Central memory CD8-positive, alpha-beta T cell (primary cell): ENCODE data around the gene ERF.

ENCODE experiments used
- ATAC-seq: fragments of 150-1000 bp; cut with Tn5 transposase; replicated peaks from 2 replicates; pipeline ENCODE4 v1.10.0; 2022; ENCODE audit warnings: mild to moderate bottlenecking, moderate FRiP score, moderate number of reproducible peaks; ENCODE audit not compliant: poor library complexity, severe bottlenecking; ENCODE audit errors: extremely low read depth
- DNase-seq, 2 donors: peaks; one replicate each; pipeline ENCODE4 v3.0.0; 2021; ENCODE audit warnings: low spot score in 2 of 2
- H3K27ac Mint-ChIP-seq: one replicate; pipeline ENCODE4 v1.8.0; 2022; ENCODE audit warnings: low read depth, mild to moderate bottlenecking, moderate library complexity, mixed read lengths
- H3K27me3 Mint-ChIP-seq: one replicate; pipeline ENCODE4 v1.8.0; 2022; ENCODE audit warnings: mixed read lengths
- H3K36me3 Mint-ChIP-seq: one replicate; pipeline ENCODE4 v1.8.0; 2022; ENCODE audit warnings: mild to moderate bottlenecking, moderate library complexity, mixed read lengths; ENCODE audit not compliant: insufficient read depth
- H3K4me1 Mint-ChIP-seq: one replicate; pipeline ENCODE4 v1.8.0; 2022; ENCODE audit warnings: mixed read lengths
- H3K4me3 Mint-ChIP-seq: one replicate; pipeline ENCODE4 v1.8.0; 2022; ENCODE audit warnings: mild to moderate bottlenecking, moderate library complexity, mixed read lengths
- H3K9me3 Mint-ChIP-seq: one replicate; pipeline ENCODE4 v1.8.0; 2022; ENCODE audit warnings: mixed read lengths

The ERF gene

DNA sequence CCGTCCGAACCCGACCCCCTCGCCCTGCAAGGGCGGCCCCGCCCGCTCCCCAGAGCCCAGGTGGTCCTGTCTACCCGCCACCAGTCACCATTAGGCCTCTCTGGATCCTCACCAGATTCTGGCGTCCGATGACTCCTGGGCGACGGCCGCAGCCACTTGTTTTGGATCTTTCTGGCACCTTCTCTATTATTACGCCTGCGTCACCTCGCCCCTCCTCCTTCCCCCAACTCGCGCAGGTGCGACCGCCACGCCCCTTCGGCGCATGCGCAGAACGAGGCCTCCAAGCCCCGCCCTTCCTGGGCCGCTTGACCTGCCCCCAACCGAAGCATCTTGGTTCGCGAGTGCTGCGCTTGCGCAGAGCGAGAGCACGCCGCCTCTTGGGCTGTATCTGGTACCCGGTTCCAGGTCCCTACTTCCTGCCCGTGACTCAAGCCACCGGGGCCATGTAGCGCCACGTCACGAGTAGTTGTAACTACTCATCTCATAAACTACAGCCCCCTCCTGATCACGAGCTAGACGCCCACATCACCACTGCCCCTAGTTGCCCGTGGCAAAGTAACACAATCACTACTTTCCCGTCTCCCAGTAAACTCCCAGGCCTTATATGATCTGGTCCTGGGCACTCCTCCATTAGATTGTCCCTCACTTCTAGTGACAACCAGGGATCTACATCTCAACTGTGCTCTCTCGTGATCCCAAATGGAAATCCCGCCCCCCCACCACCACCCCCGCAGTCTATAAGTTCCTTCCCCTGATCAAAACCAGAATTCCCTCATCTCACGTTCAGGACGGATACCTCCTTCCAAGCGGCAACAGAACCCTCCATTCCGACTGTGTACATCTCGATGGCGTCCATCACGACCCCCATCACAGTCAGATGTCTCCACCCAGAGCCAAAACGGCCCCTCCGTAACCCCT lies 37.1 kb downstream of the ERF start, which contains the start of gene DEDD2:
Gene DEDD2 (minus strand): TSS at position 158 of the 918 bp plus-strand sequence. CDS start 670 bp downstream, outside the sequence.
- Mint-ChIP-seq H3K9me3 (no peaks in the 10 kb centered on the region), H3K4me3 (peak within 1 kb of the TSS; percentile 96), H3K27me3 (no peaks in the 10 kb centered on the region), H3K36me3 (peaks cover 43% of the 10 kb centered on the region), H3K27ac (peak within 1 kb of the TSS; percentile 97), H3K4me1 (peaks cover 76% of the 10 kb centered on the region)
- peak; percentile 74 for ATAC-seq
- peak; percentile 100 for DNase-seq

DNA sequence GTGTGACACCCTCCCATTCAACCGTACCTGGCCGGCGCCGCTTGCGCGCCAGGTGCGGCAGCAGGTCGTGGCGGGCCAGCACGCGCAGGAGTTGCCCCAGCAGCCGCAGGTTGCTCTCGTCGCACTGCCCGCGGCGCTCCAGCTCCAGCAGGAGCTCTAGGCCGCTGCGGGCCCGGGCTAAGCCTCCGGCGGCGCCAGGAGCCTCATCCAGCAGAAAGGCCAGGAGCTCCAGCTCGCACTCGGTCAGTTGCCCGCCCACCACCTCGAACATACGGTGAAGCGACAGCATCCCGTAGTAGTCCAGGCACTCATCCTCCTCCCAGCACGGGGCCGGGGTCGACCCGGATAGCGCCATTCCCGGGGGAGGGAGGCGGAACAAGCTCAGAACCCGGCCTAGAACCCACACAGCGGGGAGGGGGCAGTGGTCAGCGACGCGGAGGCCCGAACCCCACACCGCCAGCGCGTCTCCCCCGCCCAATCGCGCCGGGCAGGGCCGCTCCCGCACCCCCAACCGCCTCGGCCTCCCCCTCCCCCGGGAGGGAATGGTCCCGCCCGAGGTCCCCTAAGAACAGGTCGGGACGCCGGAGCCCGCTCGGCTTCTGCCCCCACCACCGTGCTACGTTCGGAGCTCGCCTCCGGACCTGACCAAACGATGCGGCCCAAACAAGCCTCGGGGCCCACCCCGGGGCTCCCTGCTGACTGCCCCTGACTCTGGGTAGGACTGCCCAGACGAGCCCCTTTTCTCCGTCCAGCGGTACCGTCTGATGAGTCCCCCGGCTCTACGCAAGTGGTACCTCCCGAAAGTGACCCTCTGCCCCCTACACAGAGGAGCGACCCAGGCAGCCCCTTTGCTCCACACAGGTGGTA lies 38.0 kb downstream of the ERF start:
- peak overlapping the region; percentile 96 for H3K4me3 Mint-ChIP-seq
- no peak for ATAC-seq
- H3K27ac Mint-ChIP-seq, result peak overlapping the region; percentile 97
- H3K27me3 Mint-ChIP-seq, result no peaks in the 10 kb centered on the region
- no peaks in the 10 kb centered on the region for H3K9me3 Mint-ChIP-seq
- peaks cover 52% of the 10 kb centered on the region for H3K36me3 Mint-ChIP-seq
- DNase-seq, result peak in 1 of 2 donors; percentile 23
- H3K4me1 Mint-ChIP-seq, result peaks cover 72% of the 10 kb centered on the region

DNA sequence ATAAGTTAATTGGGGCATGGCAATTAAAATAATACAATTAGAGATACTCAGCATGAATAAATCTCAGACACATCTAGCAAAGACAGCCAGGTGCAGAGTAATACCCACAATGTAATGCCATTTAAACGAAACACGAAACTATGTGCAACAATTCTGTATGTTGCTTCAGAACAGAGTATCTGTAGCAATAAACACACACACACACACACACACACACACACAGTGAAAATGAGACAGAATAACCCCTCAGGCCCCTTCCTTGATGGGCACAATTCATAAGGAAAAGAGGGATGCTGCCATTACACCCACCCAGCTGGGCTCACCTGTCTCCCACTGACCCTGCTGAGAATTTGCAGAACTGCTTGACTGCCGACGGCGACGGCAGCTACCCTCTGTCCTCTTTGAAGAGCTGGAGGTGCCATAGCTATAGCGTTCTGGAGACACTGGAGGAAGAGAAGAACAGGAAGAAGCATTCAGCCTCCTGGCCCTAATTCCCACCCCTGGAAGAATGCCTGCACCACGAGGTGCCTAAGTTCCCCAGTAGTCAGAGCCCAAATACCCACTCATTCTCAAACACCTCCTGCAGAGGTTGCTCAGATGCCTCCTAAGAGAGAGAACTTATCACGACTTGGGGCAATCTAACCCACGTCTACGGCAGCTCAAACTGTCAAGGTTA lies 40.0 kb downstream of the ERF start:
- ATAC-seq, result no peak
- Mint-ChIP-seq H3K4me3 (peak overlapping the region; percentile 96), H3K27me3 (no peaks in the 10 kb centered on the region), H3K4me1 (peaks cover 63% of the 10 kb centered on the region), H3K27ac (peak overlapping the region; percentile 97), H3K9me3 (no peaks in the 10 kb centered on the region), H3K36me3 (peaks cover 64% of the 10 kb centered on the region)
- no peak for DNase-seq

DNA sequence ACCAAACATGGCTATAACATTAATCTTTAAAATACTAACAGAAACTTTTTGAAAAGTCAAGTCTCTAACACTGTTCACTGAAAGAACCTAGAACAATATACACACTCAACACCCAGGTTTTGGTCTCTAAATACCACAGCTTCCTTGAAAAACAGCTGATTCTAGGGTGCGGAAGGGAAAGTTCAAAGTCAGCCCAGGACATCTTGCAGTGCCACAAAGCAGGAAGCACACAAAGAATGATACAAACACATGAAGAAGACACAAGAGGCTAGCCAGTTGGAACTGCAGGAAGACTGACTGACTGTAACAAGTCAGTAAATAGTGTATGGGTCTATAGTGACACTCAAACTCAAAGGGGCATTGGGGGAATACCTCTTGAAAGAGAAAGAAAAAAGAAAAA lies 42.0 kb downstream of the ERF start:
- no peak for DNase-seq
- no peaks in the 10 kb centered on the region for H3K9me3 Mint-ChIP-seq
- H3K27ac Mint-ChIP-seq, result peak overlapping the region; percentile 33
- peaks cover 76% of the 10 kb centered on the region for H3K36me3 Mint-ChIP-seq
- peaks cover 60% of the 10 kb centered on the region for H3K4me1 Mint-ChIP-seq
- ATAC-seq, result no peak
- H3K27me3 Mint-ChIP-seq, result no peaks in the 10 kb centered on the region
- peak overlapping the region; percentile 19 for H3K4me3 Mint-ChIP-seq

DNA sequence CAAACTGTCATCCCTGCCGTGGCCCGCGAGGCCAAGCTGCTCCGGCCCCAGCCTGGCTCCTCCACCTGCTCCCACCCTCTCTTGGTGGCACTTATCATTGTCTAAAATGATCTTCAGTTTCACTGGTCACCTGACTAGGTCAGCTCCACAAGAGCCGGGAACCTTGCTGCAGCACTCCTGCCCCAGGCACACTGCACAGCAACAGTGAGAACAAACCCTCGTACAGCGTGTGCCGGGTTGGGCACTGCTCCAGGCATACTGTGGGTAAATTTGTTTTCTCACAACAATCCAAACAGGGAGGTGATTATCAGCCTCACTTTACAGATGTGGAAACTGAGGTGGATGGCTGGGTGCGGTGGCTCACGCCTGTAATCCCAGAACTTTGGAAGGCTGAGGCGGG lies 46.3 kb downstream of the ERF start:
- peaks cover 81% of the 10 kb centered on the region for H3K36me3 Mint-ChIP-seq
- peak overlapping the region; percentile 86 for H3K27ac Mint-ChIP-seq
- ATAC-seq, result no peak
- no peaks in the 10 kb centered on the region for H3K27me3 Mint-ChIP-seq
- peaks cover 54% of the 10 kb centered on the region for H3K4me1 Mint-ChIP-seq
- H3K4me3 Mint-ChIP-seq, result peak overlapping the region; percentile 39
- DNase-seq, result no peak
- no peaks in the 10 kb centered on the region for H3K9me3 Mint-ChIP-seq

DNA sequence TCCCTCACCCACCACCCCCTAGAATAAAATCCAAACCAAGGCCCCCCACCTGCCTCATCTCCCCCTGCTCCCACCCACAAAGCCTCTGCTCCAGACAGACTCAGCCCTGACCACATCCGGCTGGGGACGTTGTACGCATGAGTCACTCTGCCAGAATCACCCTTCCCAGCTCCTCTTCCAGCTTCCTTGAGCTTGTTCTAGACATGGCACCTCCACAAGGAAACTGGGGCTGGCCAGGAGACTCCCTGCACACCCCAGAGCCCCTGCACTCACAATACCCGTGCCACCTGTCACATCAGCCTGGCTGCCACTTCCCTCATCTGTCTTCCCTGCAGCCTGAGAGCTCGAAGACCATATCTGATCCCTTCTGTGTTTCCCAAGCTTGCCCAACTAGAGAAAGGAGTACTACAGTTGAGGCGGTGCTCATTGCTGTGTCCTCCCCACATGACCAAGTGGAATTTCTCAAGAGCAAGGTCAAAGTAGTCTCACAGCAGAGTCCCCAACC lies 47.1 kb downstream of the ERF start:
- peak overlapping the region; percentile 86 for H3K27ac Mint-ChIP-seq
- ATAC-seq (no peak), DNase-seq (no peak)
- H3K9me3 Mint-ChIP-seq, result no peaks in the 10 kb centered on the region
- no peaks in the 10 kb centered on the region for H3K27me3 Mint-ChIP-seq
- H3K4me1 Mint-ChIP-seq, result peaks cover 54% of the 10 kb centered on the region
- H3K36me3 Mint-ChIP-seq, result peaks cover 81% of the 10 kb centered on the region
- H3K4me3 Mint-ChIP-seq, result peak overlapping the region; percentile 39

DNA sequence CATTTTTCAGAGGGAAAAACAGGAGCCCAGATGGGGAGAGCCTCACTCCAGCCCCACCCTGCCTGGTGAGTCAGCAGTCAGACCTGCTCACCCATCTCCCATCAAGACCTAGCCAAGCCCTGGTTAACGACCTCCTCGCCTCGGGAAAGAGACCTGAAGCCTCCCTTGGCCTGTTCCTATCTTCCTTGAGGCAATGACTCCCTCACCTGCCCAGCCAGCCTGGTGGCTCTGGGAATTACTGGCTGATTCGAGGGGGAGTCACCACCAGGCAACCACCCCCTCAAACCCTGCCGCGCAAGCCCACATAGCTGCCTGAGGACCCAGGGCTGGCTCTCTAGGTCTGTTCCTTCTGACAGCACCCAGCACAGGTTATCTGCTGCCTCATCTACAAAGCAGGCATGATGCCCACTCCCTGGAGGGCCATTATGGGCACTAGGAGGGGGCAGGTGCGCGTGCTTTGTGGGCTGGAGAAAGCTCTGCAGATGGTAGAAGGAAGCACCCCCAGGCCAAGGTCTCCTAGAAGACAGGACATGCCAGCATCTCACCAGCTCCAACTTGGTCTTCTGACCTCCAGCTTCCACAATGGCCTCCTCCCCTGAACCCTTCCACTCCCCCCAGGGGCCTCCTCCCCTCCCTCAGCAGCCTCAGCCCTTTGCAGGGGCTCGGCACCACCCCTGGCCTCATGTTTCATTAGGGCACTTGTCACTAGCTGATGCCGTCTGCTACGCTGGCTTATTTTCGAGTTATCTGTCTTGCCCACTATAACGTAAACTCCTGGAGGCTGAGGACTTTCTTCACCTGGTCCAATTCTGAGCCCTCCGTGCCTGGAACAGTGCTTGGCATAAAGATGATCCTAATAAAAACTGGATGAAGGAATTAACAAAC lies 47.8 kb downstream of the ERF start:
- H3K27me3 Mint-ChIP-seq, result no peaks in the 10 kb centered on the region
- peaks cover 58% of the 10 kb centered on the region for H3K4me1 Mint-ChIP-seq
- H3K4me3 Mint-ChIP-seq, result peak overlapping the region; percentile 39
- no peak for DNase-seq
- H3K9me3 Mint-ChIP-seq, result no peaks in the 10 kb centered on the region
- peak overlapping the region; percentile 86 for H3K27ac Mint-ChIP-seq
- no peak for ATAC-seq
- H3K36me3 Mint-ChIP-seq, result peaks cover 74% of the 10 kb centered on the region

DNA sequence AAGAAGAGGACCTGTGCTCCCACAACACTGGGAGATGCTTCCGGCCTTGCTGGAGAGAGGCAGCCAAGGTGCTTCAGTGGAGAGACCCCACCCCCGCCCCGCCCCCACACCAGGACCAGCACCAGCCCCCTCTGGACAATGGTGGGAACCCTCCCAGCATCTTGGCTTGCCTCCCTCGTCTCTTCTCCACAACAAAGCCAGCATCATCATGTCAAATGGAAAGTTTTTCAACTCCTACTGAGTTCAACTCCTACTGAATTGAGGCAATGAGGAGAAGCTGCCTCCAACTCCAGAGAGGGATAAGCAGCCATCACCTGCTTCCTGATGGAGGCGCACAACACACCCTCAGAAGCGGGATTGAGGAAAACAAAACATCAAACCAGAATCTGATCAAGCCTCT lies 50.3 kb downstream of the ERF start:
- Mint-ChIP-seq H3K9me3 (no peaks in the 10 kb centered on the region), H3K36me3 (peaks cover 61% of the 10 kb centered on the region), H3K4me1 (peaks cover 76% of the 10 kb centered on the region), H3K4me3 (no peak overlapping the region), H3K27me3 (no peaks in the 10 kb centered on the region), H3K27ac (no peak overlapping the region)
- ATAC-seq (no peak), DNase-seq (no peak)

DNA sequence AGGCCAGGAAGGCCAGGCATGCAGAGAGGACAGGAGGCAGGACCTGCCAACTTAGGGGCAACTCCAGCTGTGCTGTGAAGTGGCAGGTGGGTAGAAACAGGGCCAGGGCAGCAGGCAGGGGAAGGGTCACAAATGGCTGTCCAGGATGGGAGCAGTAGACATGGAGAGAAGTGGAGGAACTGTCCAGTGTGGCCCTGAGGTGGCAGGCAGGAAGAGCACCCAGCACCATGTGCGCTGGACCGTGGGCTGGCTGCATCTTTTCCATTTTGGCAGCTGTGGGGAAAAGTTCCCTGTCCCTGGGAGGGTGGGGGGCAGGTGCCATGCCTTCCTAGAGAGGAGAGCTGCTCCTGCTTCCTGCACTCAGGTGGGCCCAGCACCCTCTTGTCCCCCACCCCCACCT lies 51.2 kb downstream of the ERF start:
- Mint-ChIP-seq H3K4me1 (peaks cover 85% of the 10 kb centered on the region), H3K9me3 (no peaks in the 10 kb centered on the region), H3K27me3 (no peaks in the 10 kb centered on the region), H3K27ac (peak overlapping the region; percentile 95), H3K36me3 (peaks cover 60% of the 10 kb centered on the region), H3K4me3 (peak overlapping the region; percentile 76)
- ATAC-seq (no peak), DNase-seq (no peak)

DNA sequence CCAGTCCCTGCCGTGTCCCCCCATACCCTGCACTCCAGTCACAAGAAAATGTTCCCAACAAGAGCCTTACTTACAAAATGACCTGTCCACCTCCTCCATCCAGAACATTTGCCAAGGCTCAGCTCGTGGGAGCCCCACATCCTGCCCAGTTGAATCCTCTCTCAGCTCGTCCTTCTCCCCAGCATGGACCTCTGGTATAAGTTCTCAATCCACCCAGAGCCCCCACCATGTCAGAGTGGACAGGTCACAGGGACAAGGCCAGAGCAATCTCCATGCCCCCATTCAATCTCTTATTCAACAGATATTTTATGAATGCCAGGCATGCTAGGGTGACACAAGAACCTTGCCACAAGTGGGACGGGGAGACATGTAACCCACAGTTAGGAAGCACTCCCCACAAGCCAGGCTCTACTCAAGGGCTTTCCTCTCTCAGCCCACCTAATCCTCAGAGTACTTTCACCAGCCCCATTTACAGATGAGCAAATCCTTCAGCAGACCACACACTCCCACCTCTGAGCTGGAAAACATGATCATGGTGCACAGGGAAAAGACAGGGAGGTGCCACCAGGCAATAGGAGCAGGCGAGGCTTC lies 52.5 kb downstream of the ERF start:
- no peak for DNase-seq
- Mint-ChIP-seq H3K4me1 (peaks cover 81% of the 10 kb centered on the region), H3K27me3 (no peaks in the 10 kb centered on the region), H3K27ac (peak overlapping the region; percentile 95), H3K9me3 (no peaks in the 10 kb centered on the region), H3K36me3 (peaks cover 58% of the 10 kb centered on the region), H3K4me3 (peak overlapping the region; percentile 76)
- ATAC-seq, result no peak
